OCI-LY1 (cell line): ENCODE data around the gene TFG.

Experiments used
- H2AFZ ChIP-seq: fragments of 200-600 bp; sonication (generic), shearing (Covaris generic); 2 replicates; pipeline ENCODE4 v1.6.0; 2014; ENCODE audit warnings: antibody characterized with exemption, mild to moderate bottlenecking, low read length
- H3F3A ChIP-seq: fragments of 200-600 bp; sonication (generic), shearing (Covaris generic); 2 replicates; pipeline ENCODE4 v1.6.0; 2014; ENCODE audit warnings: mild to moderate bottlenecking, antibody characterized with exemption, low read length, moderate library complexity; ENCODE audit not compliant: insufficient read depth
- H3K27ac ChIP-seq: fragments of 200-600 bp; sonication (generic); 2 replicates; pipeline ENCODE4 v1.5.1; 2014; ENCODE audit warnings: low read length, mixed run types, mild to moderate bottlenecking, low read depth; ENCODE audit not compliant: poor library complexity, severe bottlenecking
- H3K27me3 ChIP-seq: fragments of 200-600 bp; sonication (generic); 2 replicates; pipeline ENCODE4 v1.6.0; 2014; ENCODE audit warnings: antibody characterized with exemption, mild to moderate bottlenecking, low read length, moderate library complexity; ENCODE audit not compliant: insufficient read depth
- H3K36me3 ChIP-seq: fragments of 200-600 bp; sonication (generic); 2 replicates; pipeline ENCODE4 v1.6.1; 2014; ENCODE audit warnings: mild to moderate bottlenecking, antibody characterized with exemption, low read length, moderate library complexity, mixed read lengths; ENCODE audit not compliant: insufficient read depth
- H3K4me1 ChIP-seq: fragments of 200-600 bp; sonication (generic); 2 replicates; pipeline ENCODE4 v1.5.1; 2014; ENCODE audit warnings: mild to moderate bottlenecking, low read length, moderate library complexity; ENCODE audit not compliant: insufficient read depth, severe bottlenecking
- H3K4me2 ChIP-seq: fragments of 200-600 bp; sonication (generic), shearing (Covaris generic); 2 replicates; pipeline ENCODE4 v1.6.1; 2014; ENCODE audit warnings: low read length
- H3K4me3 ChIP-seq: fragments of 200-600 bp; sonication (generic); 2 replicates; pipeline ENCODE4 v1.5.1; 2014; ENCODE audit warnings: low read length, low read depth, mild to moderate bottlenecking, mixed read lengths; ENCODE audit not compliant: poor library complexity, severe bottlenecking
- H3K79me2 ChIP-seq: fragments of 200-600 bp; shearing (Covaris generic); 2 replicates; pipeline ENCODE4 v1.6.1; 2016; ENCODE audit warnings: mixed run types, low read length, mixed read lengths; ENCODE audit not compliant: insufficient read depth
- H3K9ac ChIP-seq: fragments of 200-600 bp; sonication (generic), shearing (Covaris generic); 2 replicates; pipeline ENCODE4 v1.6.1; 2014; ENCODE audit warnings: mild to moderate bottlenecking, low read length, mixed read lengths
- H3K9me2 ChIP-seq: fragments of 200-600 bp; sonication (generic), shearing (Covaris generic); 2 replicates; pipeline ENCODE4 v1.6.1; 2014; ENCODE audit warnings: low read depth, mild to moderate bottlenecking, low read length, mixed read lengths
- H3K9me3 ChIP-seq: fragments of 200-600 bp; shearing (Covaris generic); 2 replicates; pipeline ENCODE4 v1.6.1; 2014; ENCODE audit warnings: low read length, mixed read lengths
- H4K20me1 ChIP-seq: fragments of 200-600 bp; sonication (generic), shearing (Covaris generic); 2 replicates; pipeline ENCODE4 v1.6.0; 2016; ENCODE audit warnings: mild to moderate bottlenecking, low read length; ENCODE audit not compliant: insufficient read depth
- CTCF ChIP-seq: fragments of 200-600 bp; sonication (generic), shearing (Covaris generic); IDR thresholded peaks from 2 replicates; pipeline ENCODE4 v1.5.1; 2017; ENCODE audit warnings: mild to moderate bottlenecking, antibody characterized with exemption, low read length, moderate library complexity, mixed read lengths
- EZH2 ChIP-seq: fragments of 200-600 bp; sonication (generic), shearing (Covaris generic); IDR thresholded peaks from 2 replicates; pipeline ENCODE4 v1.8.0; 2017; ENCODE audit warnings: borderline replicate concordance, mixed run types, mild to moderate bottlenecking, antibody characterized with exemption, low read length, moderate library complexity, mixed read lengths

TFG gene

GRCh38 chr3:100697723-100698285 lies 11.5 kb upstream of the TFG start:
- Histone ChIP-seq H4K20me1 (no peaks in the 10 kb centered on the region), H3K27ac (no peak overlapping the region), H3K9me2 (no peaks in the 10 kb centered on the region), H3K79me2 (no peaks in the 10 kb centered on the region), H3K4me3 (no peak overlapping the region), H3F3A (no peaks in the 10 kb centered on the region), H3K9me3 (no peaks in the 10 kb centered on the region), H3K36me3 (no peaks in the 10 kb centered on the region), H3K9ac (no peak overlapping the region), H3K27me3 (no peaks in the 10 kb centered on the region), H3K4me2 (no peak overlapping the region), H3K4me1 (no peaks in the 10 kb centered on the region), H2AFZ (no peak overlapping the region)
- TF ChIP-seq CTCF, result no peak
- no peak for TF ChIP-seq EZH2

GRCh38 chr3:100698736-100699135 lies 10.6 kb upstream of the TFG start:
- Histone ChIP-seq H3K27me3 (no peaks in the 10 kb centered on the region), H3K27ac (no peak overlapping the region), H3K9me2 (no peaks in the 10 kb centered on the region), H3K9ac (no peak overlapping the region), H3K4me1 (no peaks in the 10 kb centered on the region), H2AFZ (no peak overlapping the region), H3K79me2 (no peaks in the 10 kb centered on the region), H4K20me1 (no peaks in the 10 kb centered on the region), H3K36me3 (no peaks in the 10 kb centered on the region), H3K9me3 (no peaks in the 10 kb centered on the region), H3K4me2 (no peak overlapping the region), H3F3A (no peaks in the 10 kb centered on the region), H3K4me3 (no peak overlapping the region)
- no peak for TF ChIP-seq CTCF
- TF ChIP-seq EZH2, result no peak

- H3K9me3 ChIP-seq, result no peaks in the 10 kb centered on the region
- H3F3A ChIP-seq, result no peaks in the 10 kb centered on the region
- H3K36me3 ChIP-seq, result no peaks in the 10 kb centered on the region
- H3K9ac ChIP-seq, result no peak overlapping the region
- no peak overlapping the region for H3K4me2 ChIP-seq
- H3K4me1 ChIP-seq, result no peaks in the 10 kb centered on the region
- H4K20me1 ChIP-seq, result no peaks in the 10 kb centered on the region
- no peak overlapping the region for H2AFZ ChIP-seq
- no peak overlapping the region for H3K27ac ChIP-seq
- no peak for TF ChIP-seq CTCF
- no peak for TF ChIP-seq EZH2
- no peaks in the 10 kb centered on the region for H3K9me2 ChIP-seq
- H3K79me2 ChIP-seq, result no peaks in the 10 kb centered on the region
- no peak overlapping the region for H3K4me3 ChIP-seq
- no peaks in the 10 kb centered on the region for H3K27me3 ChIP-seq
Measured at GRCh38 chr3:100700708-100701107, 8.6 kb upstream of the TFG start.
